Kidney epithelial cell (primary cell): ENCODE data around the gene DCPS. TPM values are rescaled to one million over a fixed set of nuclear protein-coding genes. Genes with fewer than 3 reads are reported as not detected.

Experiments
- DNase-seq: peaks from one replicate; pipeline ENCODE4 v3.0.0-alpha.2; 2010; ENCODE audit warnings: low read depth
- H3K27me3 ChIP-seq: 2 replicates; pipeline ENCODE4 v1.6.0; 2011; ENCODE audit warnings: low read length; ENCODE audit not compliant: control insufficient read depth, insufficient read depth
- H3K36me3 ChIP-seq: 2 replicates; pipeline ENCODE4 v1.5.1; 2011; ENCODE audit warnings: low read length; ENCODE audit not compliant: control insufficient read depth, insufficient read depth
- H3K4me3 ChIP-seq: 2 replicates; pipeline ENCODE4 v1.5.1; 2011; ENCODE audit warnings: low read depth, mild to moderate bottlenecking, control low read depth, low read length
- CTCF ChIP-seq: IDR thresholded peaks from 2 replicates; pipeline ENCODE4 v1.5.1; 2011; ENCODE audit warnings: mild to moderate bottlenecking, moderate library complexity, low read length, control low read depth, inconsistent platforms; ENCODE audit not compliant: insufficient read depth, poor library complexity, severe bottlenecking
- total RNA-seq: library from RNA; depleted of rRNA; stranded (reverse); fragments of >200 nt; gene quantifications from 2 replicates; pipeline ENCODE4 v1.2.3, GENCODE V29; 2015

Gene DCPS
- total RNA-seq, 1 donor from 2014 or later = 15.0 TPM

DNA sequence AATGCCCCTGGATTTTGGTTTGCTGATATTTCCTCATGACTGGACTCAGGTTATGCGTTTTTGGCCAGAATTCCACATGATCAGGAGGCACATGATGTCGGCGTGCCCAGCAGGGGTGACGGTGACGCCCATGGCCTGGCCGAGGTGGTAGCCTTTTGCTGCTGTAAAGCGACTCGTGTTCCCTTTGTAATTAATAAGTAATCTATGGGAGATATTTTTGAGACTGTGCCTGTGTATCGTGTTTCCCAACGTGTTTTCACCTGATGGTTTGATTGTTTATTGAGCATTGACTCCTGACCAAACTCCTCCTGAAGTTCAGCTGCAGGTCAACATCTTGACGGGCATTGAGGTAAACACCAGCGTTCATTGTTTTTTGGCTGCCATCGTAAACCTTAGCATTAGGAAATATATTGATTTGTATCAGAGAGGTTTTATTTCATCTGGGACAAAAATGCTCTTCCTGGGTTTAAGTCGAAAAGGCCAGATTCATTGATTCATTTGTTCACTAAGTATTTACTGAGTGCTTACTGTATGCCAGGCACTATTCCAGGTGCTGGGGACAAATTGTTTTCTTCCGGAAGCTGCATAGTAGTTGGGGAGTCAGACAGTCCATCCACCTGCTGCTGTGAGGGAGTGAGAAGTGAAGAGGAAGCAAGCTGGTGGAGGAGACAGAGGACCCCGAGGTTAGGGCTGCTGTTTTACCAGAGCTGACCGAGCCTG lies 23.6 kb downstream of the DCPS start:
- TF ChIP-seq CTCF = no peak
- no peaks in the 10 kb centered on the region for H3K36me3 ChIP-seq

DNA sequence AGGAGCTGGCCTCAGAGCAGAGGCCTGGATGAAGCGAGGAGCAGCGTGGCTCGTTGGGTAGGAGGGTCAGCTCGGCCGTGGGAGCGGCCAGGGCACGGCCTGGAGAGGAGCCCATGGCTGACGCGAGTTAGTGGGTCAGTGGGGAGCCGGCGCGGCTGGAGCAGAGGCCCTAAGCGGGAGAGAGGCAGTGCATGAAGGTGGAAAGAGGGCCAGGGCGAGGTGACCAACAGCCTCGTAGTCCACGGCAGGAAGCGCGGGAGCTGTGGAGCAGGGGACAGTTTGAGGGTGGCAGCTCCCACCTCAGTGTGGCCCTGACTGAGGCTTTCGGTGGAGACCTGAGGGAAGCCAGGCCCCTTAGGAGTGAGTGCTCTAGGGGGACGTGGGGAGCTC lies 24.1 kb downstream of the DCPS start:
- no peak for DNase-seq
- no peaks in the 10 kb centered on the region for H3K36me3 ChIP-seq
- no peaks in the 10 kb centered on the region for H3K27me3 ChIP-seq
- H3K4me3 ChIP-seq = no peak overlapping the region
- TF ChIP-seq CTCF = no peak

More for the DNA sequence above, 23.6 kb downstream of the DCPS start:
- Histone ChIP-seq H3K27me3 (no peaks in the 10 kb centered on the region), H3K4me3 (no peak overlapping the region)
- no peak for DNase-seq

DNA sequence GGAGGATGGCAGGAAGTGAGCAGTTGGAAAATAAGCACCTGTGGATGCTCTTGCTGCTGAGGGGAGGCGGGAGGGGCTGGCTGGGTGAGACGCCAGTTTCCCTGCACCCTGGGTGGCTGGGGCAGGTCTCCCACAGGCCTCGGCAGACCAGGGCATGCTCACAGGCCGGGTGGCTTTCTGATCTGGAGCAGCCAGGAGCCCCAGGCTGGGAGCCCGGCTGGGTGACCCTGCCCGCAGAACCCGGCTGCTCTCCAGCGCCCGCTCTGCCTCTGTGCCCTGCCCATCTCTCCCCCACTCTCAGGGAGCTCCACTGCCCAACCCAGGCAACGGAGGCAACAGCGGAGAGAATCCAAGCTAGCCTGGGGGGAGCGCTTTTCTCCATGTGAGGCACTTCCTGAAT lies 24.6 kb downstream of the DCPS start:
- Histone ChIP-seq H3K27me3 (no peaks in the 10 kb centered on the region), H3K4me3 (no peak overlapping the region), H3K36me3 (no peaks in the 10 kb centered on the region)
- no peak for DNase-seq
- no peak for TF ChIP-seq CTCF

DNA sequence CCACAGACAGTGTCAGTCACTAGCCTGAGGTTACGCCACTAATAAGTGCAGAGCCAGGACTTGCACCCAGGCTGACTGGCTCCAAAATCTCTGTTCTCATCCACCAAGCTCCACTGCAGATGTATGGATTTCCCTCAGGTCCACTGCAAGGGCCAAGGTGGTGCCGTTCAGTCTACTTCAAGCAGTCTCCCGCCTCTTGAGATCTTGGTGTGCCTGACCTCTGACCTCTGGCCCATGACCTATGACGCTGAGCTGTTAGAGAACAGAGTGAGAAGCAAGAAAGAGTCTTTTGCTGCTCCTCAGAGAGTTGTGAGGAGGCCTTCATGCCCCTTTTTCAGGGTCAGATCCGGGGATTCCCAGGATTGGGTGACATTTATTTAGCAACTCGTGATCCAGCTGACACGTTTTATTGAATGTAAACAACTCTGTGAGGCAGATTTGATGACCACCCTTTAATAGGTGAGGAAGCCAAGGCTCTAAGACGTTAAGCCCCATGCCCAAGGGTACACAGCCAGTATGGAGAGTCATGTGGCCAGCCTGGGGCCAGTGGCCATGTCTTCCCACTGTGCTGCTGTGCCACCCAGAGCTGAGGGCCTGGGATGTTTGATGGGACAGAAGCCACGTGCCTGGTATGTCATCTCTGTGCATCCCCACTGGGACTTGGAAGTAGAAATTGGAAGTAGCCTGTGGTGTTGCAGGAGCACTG lies 25.2 kb downstream of the DCPS start:
- no peaks in the 10 kb centered on the region for H3K36me3 ChIP-seq
- TF ChIP-seq CTCF = no peak
- no peak for DNase-seq
- no peaks in the 10 kb centered on the region for H3K27me3 ChIP-seq
- no peak overlapping the region for H3K4me3 ChIP-seq

DNA sequence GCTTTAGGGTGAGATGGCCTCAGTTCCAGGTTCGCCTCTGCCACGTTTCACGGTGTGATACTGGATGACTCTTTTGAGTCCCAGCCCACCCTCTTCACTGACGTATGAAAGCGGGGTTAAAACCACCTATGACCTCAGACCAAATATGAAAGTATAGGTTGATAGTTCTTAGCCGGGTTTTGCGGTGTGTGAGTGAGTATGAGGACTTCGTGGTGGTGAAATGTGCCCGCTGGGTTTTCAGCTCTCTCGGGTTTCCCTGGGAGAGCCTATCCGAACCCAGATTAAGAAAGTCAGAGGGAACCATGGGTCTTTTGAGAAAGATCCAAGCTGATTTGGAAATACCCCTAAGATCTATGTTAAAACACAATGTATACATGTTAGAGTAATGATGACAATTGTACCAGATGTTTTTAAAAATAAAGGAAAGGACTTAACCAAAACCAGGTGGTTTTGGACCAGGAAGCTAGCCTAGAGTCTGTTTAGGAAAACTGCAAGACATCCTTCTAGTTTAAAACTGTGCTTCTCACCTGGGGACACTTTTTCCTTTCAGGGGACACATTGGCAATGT lies 25.9 kb downstream of the DCPS start:
- no peaks in the 10 kb centered on the region for H3K36me3 ChIP-seq
- H3K27me3 ChIP-seq = no peaks in the 10 kb centered on the region
- H3K4me3 ChIP-seq = no peak overlapping the region
- TF ChIP-seq CTCF = no peak
- DNase-seq = no peak

GRCh38 chr11:126331286-126331685 lies 27.4 kb downstream of the DCPS start:
- no peaks in the 10 kb centered on the region for H3K27me3 ChIP-seq
- DNase-seq = no peak
- H3K36me3 ChIP-seq = no peaks in the 10 kb centered on the region
- no peak for TF ChIP-seq CTCF
- no peak overlapping the region for H3K4me3 ChIP-seq
